Measurements from ENCODE around the gene NFIC. TPM values are rescaled to one million over a fixed set of nuclear protein-coding genes. Genes with fewer than 3 reads are reported as not detected.

The NFIC gene
- total RNA-seq, 1 donor from 2014 or later: 33.0 TPM

GRCh38 chr19:3454656-3455392 is 88.4 kb downstream of the NFIC start:
- DNase-seq: no peak

GRCh38 chr19:3455393-3455955 is 89.1 kb downstream of the NFIC start:
- DNase-seq: no peak

GRCh38 chr19:3455960-3456601 is 89.7 kb downstream of the NFIC start:
- DNase-seq: no peak

- no peak for DNase-seq
These were observed 90.6 kb downstream of the NFIC start for GRCh38 chr19:3456925-3457527.

GRCh38 chr19:3457528-3458228 is 91.3 kb downstream of the NFIC start:
- no peak for DNase-seq

- peak; percentile 17 for DNase-seq
These were observed 92.1 kb downstream of the NFIC start for GRCh38 chr19:3458229-3459088.

- peak; percentile 93 for DNase-seq
These were observed 92.9 kb downstream of the NFIC start for GRCh38 chr19:3459089-3459881.

GRCh38 chr19:3459965-3460582 is 93.7 kb downstream of the NFIC start:
- no peak for DNase-seq

GRCh38 chr19:3462991-3463713 is 96.8 kb downstream of the NFIC start:
- no peak for DNase-seq

- no peak for DNase-seq
These were observed 97.6 kb downstream of the NFIC start for GRCh38 chr19:3463714-3464586.

GRCh38 chr19:3464587-3465235 is 98.3 kb downstream of the NFIC start:
- DNase-seq: no peak

- no peak for DNase-seq
These were observed 99.2 kb downstream of the NFIC start for GRCh38 chr19:3465552-3465951.

- DNase-seq: no peak
These were observed 100.3 kb downstream of the NFIC start for GRCh38 chr19:3466635-3467034.

GRCh38 chr19:3467437-3468198 is 101.2 kb downstream of the NFIC start:
- no peak for DNase-seq

GRCh38 chr19:3468211-3468610 is 101.8 kb downstream of the NFIC start:
- no peak for DNase-seq

GRCh38 chr19:3469638-3470499 is 103.5 kb downstream of the NFIC start:
- DNase-seq: no peak

Measured in dermis blood vessel endothelial cell (primary cell).